Peyer's patch (tissue), 4 donors: ENCODE measurements around the gene NKD1. TPM values are rescaled to one million over a fixed set of nuclear protein-coding genes. Genes with fewer than 3 reads are reported as not detected.

Source experiments
- DNase-seq, 3 donors: peaks; one replicate each; pipeline ENCODE4 v3.0.0-alpha.2; 2017 to 2019
- H3K27ac ChIP-seq, 4 donors: fragments of 200-600 bp; sonication (generic); one replicate each; pipeline ENCODE4 v1.5.1; 2016 to 2019
- H3K27me3 ChIP-seq, 2 donors: fragments of 200-600 bp; sonication (generic); one replicate each; pipeline ENCODE4 v1.5.1; 2019
- H3K36me3 ChIP-seq, 3 donors: fragments of 200-600 bp; sonication (generic); one replicate each; pipeline ENCODE4 v1.5.1; 2016 to 2019
- H3K4me1 ChIP-seq, 4 donors: fragments of 200-600 bp; sonication (generic); one replicate each; pipeline ENCODE4 v1.5.1; 2016 to 2019
- H3K4me3 ChIP-seq, 4 donors: fragments of 200-600 bp; sonication (generic); 1 replicate in 3 of 4; 2 replicates in 1 of 4; pipeline ENCODE4 v1.5.1; 2016 to 2019; ENCODE audit warnings: mild to moderate bottlenecking in 1 of 4
- H3K9me3 ChIP-seq, 4 donors: fragments of 200-600 bp; sonication (generic); one replicate each; pipeline ENCODE4 v1.5.1; 2016 to 2019; ENCODE audit warnings: mild to moderate bottlenecking in 1 of 4
- POLR2A ChIP-seq, 2 donors: fragments of 450-650 bp; IDR thresholded peaks; one replicate each; pipeline ENCODE4 v1.5.1; 2017; ENCODE audit warnings: antibody characterized with exemption in 2 of 2, mild to moderate bottlenecking in 2 of 2, moderate library complexity in 2 of 2
- total RNA-seq, 4 donors: library from RNA; depleted of rRNA; stranded (reverse); fragments of >200 nt; gene quantifications; one replicate each; pipeline ENCODE4 v1.1.0, GENCODE V29; 2016
- TF ChIP-seq, protein P1 (sequence below), 6 experiments: fragments of 450-650 bp in 4 of 6; fragments of 200-600 bp in 2 of 6; sonication (generic) in 1 of 6; IDR thresholded peaks; one replicate each; pipeline ENCODE4 v1.5.1; 2017 to 2019; ENCODE audit warnings: antibody characterized with exemption in 6 of 6, mild to moderate bottlenecking in 3 of 6, moderate library complexity in 1 of 6

NKD1 gene
- total RNA-seq, 4 donors from 2014 or later = 1.7 to 4.0 (median 3.4) TPM

DNA sequence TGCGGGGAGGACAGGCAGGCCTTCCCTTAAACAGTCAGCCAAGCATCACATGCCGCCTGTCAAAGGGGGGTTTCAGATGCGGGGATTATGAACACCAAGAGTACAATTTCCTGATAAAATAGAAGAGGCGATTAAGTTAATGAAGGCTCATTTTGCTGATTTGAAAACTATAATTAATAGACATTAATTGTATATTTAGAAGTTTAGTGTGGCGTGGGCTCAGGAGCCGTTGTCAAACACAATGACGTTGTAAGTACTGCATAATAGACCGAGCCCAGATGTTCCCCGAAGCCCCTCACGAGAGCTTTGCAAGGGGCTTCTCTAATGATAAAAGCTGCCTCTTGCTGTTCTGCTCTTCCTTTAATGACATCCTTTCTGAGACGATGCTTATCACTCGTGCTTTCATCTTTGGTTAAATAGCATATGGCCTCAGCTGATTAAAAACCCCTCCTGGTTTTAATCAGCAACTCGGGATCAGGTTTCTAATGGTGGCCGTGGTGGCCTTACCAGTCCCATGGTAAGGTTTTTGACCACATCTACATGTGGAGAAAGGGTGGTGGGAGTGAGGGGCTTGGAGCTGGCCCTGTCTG lies 104.7 kb downstream of the NKD1 start:
- TF ChIP-seq, protein P1, sequence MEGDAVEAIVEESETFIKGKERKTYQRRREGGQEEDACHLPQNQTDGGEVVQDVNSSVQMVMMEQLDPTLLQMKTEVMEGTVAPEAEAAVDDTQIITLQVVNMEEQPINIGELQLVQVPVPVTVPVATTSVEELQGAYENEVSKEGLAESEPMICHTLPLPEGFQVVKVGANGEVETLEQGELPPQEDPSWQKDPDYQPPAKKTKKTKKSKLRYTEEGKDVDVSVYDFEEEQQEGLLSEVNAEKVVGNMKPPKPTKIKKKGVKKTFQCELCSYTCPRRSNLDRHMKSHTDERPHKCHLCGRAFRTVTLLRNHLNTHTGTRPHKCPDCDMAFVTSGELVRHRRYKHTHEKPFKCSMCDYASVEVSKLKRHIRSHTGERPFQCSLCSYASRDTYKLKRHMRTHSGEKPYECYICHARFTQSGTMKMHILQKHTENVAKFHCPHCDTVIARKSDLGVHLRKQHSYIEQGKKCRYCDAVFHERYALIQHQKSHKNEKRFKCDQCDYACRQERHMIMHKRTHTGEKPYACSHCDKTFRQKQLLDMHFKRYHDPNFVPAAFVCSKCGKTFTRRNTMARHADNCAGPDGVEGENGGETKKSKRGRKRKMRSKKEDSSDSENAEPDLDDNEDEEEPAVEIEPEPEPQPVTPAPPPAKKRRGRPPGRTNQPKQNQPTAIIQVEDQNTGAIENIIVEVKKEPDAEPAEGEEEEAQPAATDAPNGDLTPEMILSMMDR (IDR thresholded peaks at IDR 0.05) = no peak
- TF ChIP-seq POLR2A (IDR thresholded peaks at IDR 0.05) = no peak

DNA sequence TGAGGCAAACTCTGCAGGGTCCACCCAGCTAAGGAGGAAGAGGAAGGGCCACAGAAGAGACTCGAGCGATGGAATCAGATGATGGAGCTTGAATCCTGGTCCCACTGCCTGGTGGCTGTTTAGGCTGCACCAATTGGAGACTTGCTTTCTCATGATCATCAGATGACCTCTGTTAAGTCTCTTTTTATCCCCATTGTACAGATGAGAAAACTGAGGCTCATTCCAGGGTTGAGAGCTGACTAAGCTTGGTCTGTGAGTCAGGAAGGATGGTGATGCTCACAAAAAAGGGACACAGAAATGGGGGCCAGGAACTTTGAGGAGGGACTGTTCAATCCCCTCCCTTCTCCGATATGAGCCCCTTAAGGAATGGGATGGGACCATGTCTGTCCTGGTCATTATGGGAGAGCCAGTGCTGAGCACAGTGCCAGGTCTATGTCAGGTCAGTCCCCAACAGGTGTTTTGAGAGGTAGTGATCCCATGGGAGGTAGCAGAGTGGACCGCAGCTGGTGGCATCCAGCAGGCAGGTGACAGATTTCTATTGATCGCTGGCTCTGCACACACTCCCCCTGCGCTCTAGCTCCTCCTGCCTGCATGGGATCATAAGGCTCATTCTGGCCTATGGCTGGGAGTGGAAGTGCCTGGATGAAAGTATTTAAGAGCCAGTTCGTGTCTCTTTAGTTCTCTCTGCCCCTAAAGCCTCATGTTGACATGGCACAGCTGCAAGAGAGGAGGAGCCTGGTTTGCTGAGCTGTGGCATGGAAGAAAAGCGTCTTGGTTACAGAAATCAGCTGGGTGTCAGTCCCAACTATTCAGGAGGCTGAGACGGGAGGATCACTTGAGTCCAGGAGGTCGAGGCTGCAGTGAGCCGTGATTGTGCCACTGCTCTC lies 105.7 kb downstream of the NKD1 start:
- Histone ChIP-seq H3K9me3 (no peaks in the 10 kb centered on the region), H3K27me3 (no peaks in the 10 kb centered on the region), H3K36me3 (no peaks in the 10 kb centered on the region), H3K4me3 (no peak overlapping the region), H3K27ac (no peak overlapping the region), H3K4me1 (no peaks in the 10 kb centered on the region)
- TF ChIP-seq, protein P1 (IDR thresholded peaks at IDR 0.05) = no peak
- no peak for TF ChIP-seq POLR2A (IDR thresholded peaks at IDR 0.05)
- no peak for DNase-seq

More for the DNA sequence above, 104.7 kb downstream of the NKD1 start:
- Histone ChIP-seq H3K4me1 (no peaks in the 10 kb centered on the region), H3K4me3 (no peak overlapping the region), H3K27ac (no peak overlapping the region), H3K36me3 (no peaks in the 10 kb centered on the region), H3K9me3 (no peaks in the 10 kb centered on the region), H3K27me3 (no peaks in the 10 kb centered on the region)
- no peak for DNase-seq

DNA sequence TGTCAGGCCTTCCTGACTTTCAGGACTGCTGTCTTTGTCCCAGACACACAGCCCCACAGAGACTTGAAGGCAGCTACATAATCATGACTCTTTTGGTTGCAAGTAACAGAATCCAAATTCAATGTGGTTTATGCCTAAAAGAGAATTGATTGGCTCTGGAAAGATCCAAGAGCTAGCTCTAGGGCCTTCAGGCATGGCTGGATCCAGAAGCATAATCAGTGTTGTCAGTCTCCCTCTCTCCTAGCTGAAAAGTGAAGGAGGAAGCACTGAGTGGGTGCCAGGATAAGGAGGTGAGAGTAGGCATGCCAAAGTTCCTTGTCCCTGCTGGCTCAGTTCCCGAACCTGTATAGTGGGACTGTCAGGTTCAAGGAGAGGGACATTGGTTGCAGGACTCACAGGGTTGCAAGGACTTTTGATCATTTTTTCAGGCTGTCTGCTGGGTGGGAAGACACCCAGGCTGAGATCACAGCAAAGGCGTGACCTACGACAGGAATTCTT lies 107.4 kb downstream of the NKD1 start:
- DNase-seq = no peak
- Histone ChIP-seq H3K4me1 (no peaks in the 10 kb centered on the region), H3K36me3 (no peaks in the 10 kb centered on the region), H3K27me3 (no peaks in the 10 kb centered on the region), H3K9me3 (no peaks in the 10 kb centered on the region), H3K4me3 (no peak overlapping the region), H3K27ac (no peak overlapping the region)
- TF ChIP-seq POLR2A (IDR thresholded peaks at IDR 0.05) = no peak
- TF ChIP-seq, protein P1 (IDR thresholded peaks at IDR 0.05) = no peak

DNA sequence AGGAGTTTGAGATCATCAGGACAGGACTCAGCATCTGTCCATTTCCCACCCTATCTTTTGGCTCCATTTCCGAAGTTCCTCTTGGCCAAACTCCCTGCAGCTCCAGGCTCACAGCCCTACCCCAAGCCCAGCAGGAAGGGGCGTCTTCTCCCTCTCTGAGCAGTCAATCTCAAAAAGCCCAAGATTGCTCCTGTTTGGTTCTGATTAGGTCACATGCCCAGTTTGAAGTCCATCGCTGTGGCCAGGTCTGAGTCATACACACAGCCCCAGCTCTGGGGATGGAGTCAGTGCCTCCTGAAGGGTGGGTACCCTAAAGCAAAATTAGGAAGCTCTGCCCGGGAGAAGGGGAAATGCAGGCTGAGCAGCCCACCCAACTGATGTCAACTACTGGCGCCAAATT lies 109.0 kb downstream of the NKD1 start:
- no peak for DNase-seq
- no peaks in the 10 kb centered on the region for H3K4me1 ChIP-seq
- no peak overlapping the region for H3K4me3 ChIP-seq
- H3K9me3 ChIP-seq = no peaks in the 10 kb centered on the region
- no peaks in the 10 kb centered on the region for H3K36me3 ChIP-seq
- TF ChIP-seq, protein P1 (IDR thresholded peaks at IDR 0.05) = no peak
- no peak for TF ChIP-seq POLR2A (IDR thresholded peaks at IDR 0.05)
- no peak overlapping the region for H3K27ac ChIP-seq
- H3K27me3 ChIP-seq = no peaks in the 10 kb centered on the region

- no peaks in the 10 kb centered on the region for H3K4me1 ChIP-seq
- H3K36me3 ChIP-seq = no peaks in the 10 kb centered on the region
- no peak for DNase-seq
- TF ChIP-seq, protein P1 (IDR thresholded peaks at IDR 0.05) = no peak
- no peak for TF ChIP-seq POLR2A (IDR thresholded peaks at IDR 0.05)
- no peaks in the 10 kb centered on the region for H3K27me3 ChIP-seq
- no peak overlapping the region for H3K4me3 ChIP-seq
- H3K27ac ChIP-seq = no peak overlapping the region
- no peaks in the 10 kb centered on the region for H3K9me3 ChIP-seq
Measured at GRCh38 chr16:50659806-50660205, 111.6 kb downstream of the NKD1 start.
